Endothelial cell of umbilical vein (primary cell): ENCODE results near the gene RASD1. TPM values are rescaled to one million over a fixed set of nuclear protein-coding genes. Genes with fewer than 3 reads are reported as not detected.

ENCODE experiments used
- BruUV-seq: library from RNA; stranded (reverse); fragments of 400-500 nt; replicated peaks from 2 replicates; lab custom pipeline; 2021; lab: Mats Ljungman, UMichigan
- CTCF ChIA-PET: fragments of 300-600, 350-600 bp; sonication (Branson Sonifier 250); formaldehyde crosslinking; loops from one replicate; lab custom pipeline; 2021; ENCODE audit warnings: antibody characterized with exemption, inconsistent platforms; lab: Charles Lee
- POLR2A ChIA-PET: fragments of 300-600, 350-600 bp; sonication (Branson Sonifier 250); formaldehyde crosslinking; loops from one replicate; lab custom pipeline; 2021; ENCODE audit warnings: antibody characterized with exemption, inconsistent platforms; lab: Charles Lee
- DNase-seq: peaks from one replicate; pipeline ENCODE4 v3.0.0-alpha.2; 2011; ENCODE audit warnings: low read depth, low spot score
- FAIRE-seq: peaks from 2 replicates; lab custom pipeline; 2011; peaks lifted over from hg19 to GRCh38; lab: Jason Lieb, UNC
- H2AFZ ChIP-seq: 2 replicates; pipeline ENCODE4 v1.6.0; 2012; ENCODE audit warnings: low read depth, low read length, control low read depth, inconsistent platforms
- H3K27ac ChIP-seq: 2 replicates; pipeline ENCODE4 v1.5.1; 2011; ENCODE audit warnings: low read depth, mild to moderate bottlenecking, control low read depth, low read length, moderate library complexity; ENCODE audit not compliant: insufficient read depth
- H3K27me3 ChIP-seq, 2 experiments: 2 replicates each; pipeline versions ENCODE4 v1.6.0 to v1.6.1; 2011; ENCODE audit warnings: low read length in 2 of 2, mixed read lengths in 1 of 2; ENCODE audit not compliant: control insufficient read depth in 2 of 2, insufficient read depth in 2 of 2
- H3K36me3 ChIP-seq, 2 experiments: 2 replicates in 1 of 2; 3 replicates in 1 of 2; pipeline ENCODE4 v1.5.1; 2011; ENCODE audit warnings: low read length in 2 of 2, mild to moderate bottlenecking in 1 of 2, moderate library complexity in 1 of 2; ENCODE audit not compliant: control insufficient read depth in 2 of 2, insufficient read depth in 2 of 2; ENCODE audit errors: extremely low read depth in 1 of 2
- H3K4me1 ChIP-seq: 3 replicates; pipeline ENCODE4 v1.5.1; 2011; ENCODE audit warnings: mild to moderate bottlenecking, low read length; ENCODE audit not compliant: control insufficient read depth, insufficient read depth; ENCODE audit errors: extremely low read depth
- H3K4me2 ChIP-seq: 2 replicates; pipeline ENCODE4 v1.6.1; 2011; ENCODE audit warnings: low read length, control low read depth, mixed read lengths; ENCODE audit not compliant: insufficient read depth
- H3K4me3 ChIP-seq, 3 experiments: fragments of 200-600 bp in 1 of 3; sonication (generic), shearing (Covaris generic) in 1 of 3; replicated peaks in 1 of 3; 2 replicates each; pipeline ENCODE4 v1.5.1; 2011 to 2016; ENCODE audit warnings: control low read depth in 3 of 3, low read length in 3 of 3, mild to moderate bottlenecking in 2 of 3, inconsistent platforms in 1 of 3, low read depth in 1 of 3, moderate library complexity in 1 of 3; ENCODE audit not compliant: insufficient read depth in 1 of 3
- H3K79me2 ChIP-seq: 2 replicates; pipeline ENCODE4 v1.6.0; 2012; ENCODE audit warnings: low read length, inconsistent platforms; ENCODE audit not compliant: control insufficient read depth, insufficient read depth
- H3K9ac ChIP-seq: replicated peaks from 2 replicates; pipeline ENCODE3; 2011; ENCODE audit warnings: low read length, control low read depth; ENCODE audit not compliant: insufficient read depth; ENCODE audit errors: extremely low read depth
- H3K9me1 ChIP-seq: replicated peaks from 3 replicates; pipeline ENCODE4 v1.6.0; 2011; ENCODE audit warnings: mild to moderate bottlenecking, low read length; ENCODE audit not compliant: control insufficient read depth, insufficient read depth; ENCODE audit errors: extremely low read depth
- H3K9me3 ChIP-seq: replicated peaks from 2 replicates; pipeline ENCODE4 v1.5.1; 2012; ENCODE audit warnings: low read length, inconsistent platforms; ENCODE audit not compliant: control insufficient read depth, insufficient read depth
- H4K20me1 ChIP-seq: replicated peaks from 2 replicates; pipeline ENCODE3; 2011; ENCODE audit warnings: mild to moderate bottlenecking, low read length; ENCODE audit not compliant: control insufficient read depth, insufficient read depth; ENCODE audit errors: extremely low read depth
- CTCF ChIP-seq, 2 donors: IDR thresholded peaks; 1 replicate in 1 of 2; 2 replicates in 1 of 2; pipeline ENCODE4 v1.5.1; 2011; ENCODE audit warnings: low read length in 2 of 2, mild to moderate bottlenecking in 2 of 2, moderate library complexity in 2 of 2, control low read depth in 1 of 2, inconsistent platforms in 1 of 2, low read depth in 1 of 2; ENCODE audit not compliant: insufficient read depth in 1 of 2; ENCODE audit errors: extremely low read depth in 1 of 2
- EZH2 ChIP-seq: IDR thresholded peaks from 2 replicates; pipeline ENCODE4 v1.6.1; 2012; ENCODE audit warnings: borderline replicate concordance, low read depth, mild to moderate bottlenecking, moderate library complexity, low read length, inconsistent platforms; ENCODE audit not compliant: severe bottlenecking
- FOS ChIP-seq: IDR thresholded peaks from 2 replicates; pipeline ENCODE4 v1.6.1; 2011; ENCODE audit warnings: mild to moderate bottlenecking, low read length, moderate library complexity, borderline replicate concordance; ENCODE audit not compliant: insufficient read depth
- GATA2 ChIP-seq: IDR thresholded peaks from 2 replicates; pipeline ENCODE4 v1.7.0; 2011; ENCODE audit warnings: low read depth, mild to moderate bottlenecking, moderate library complexity, mixed read lengths, low read length; ENCODE audit not compliant: insufficient read length, insufficient read depth
- JUN ChIP-seq: IDR thresholded peaks from 2 replicates; pipeline ENCODE4 v1.6.1; 2011; ENCODE audit warnings: borderline replicate concordance, low read depth; ENCODE audit not compliant: insufficient read length, insufficient read depth
- MAX ChIP-seq: IDR thresholded peaks from 2 replicates; pipeline ENCODE4 v1.6.1; 2011; ENCODE audit not compliant: insufficient read depth, insufficient read length
- MYC ChIP-seq: IDR thresholded peaks from one replicate; pipeline ENCODE4 v1.6.1; 2011; ENCODE audit warnings: mild to moderate bottlenecking, low read depth, low read length
- POLR2A ChIP-seq: IDR thresholded peaks from 2 replicates; pipeline ENCODE4 v1.6.1; 2012; ENCODE audit warnings: low read depth, mild to moderate bottlenecking, control low read depth, low read length
- dilution Hi-C: fragments of 300-500 bp; cut with MboI; formaldehyde crosslinking; loops from one replicate; pipeline ENCODE4 v1.15.0; 2019; ENCODE audit warnings: low sequenced_read_pairs; ENCODE audit not compliant: extremely low pct_ligation_motif_present
- intact Hi-C: fragments of 100-400 bp; cut with micrococcal nuclease; formaldehyde crosslinking; loops from one replicate; pipeline ENCODE4 v1.10.0; 2022
- polyA plus RNA-seq, 4 experiments: library from polyadenylated mRNA; depleted of rRNA in 3 of 4; stranded (reverse) in 3 of 4; unstranded in 1 of 4; fragments of >200 nt; gene quantifications; 2 replicates each; pipeline versions ENCODE4 v1.2.1 to v1.2.3, GENCODE V29; 2011 to 2012; ENCODE audit warnings: missing spikeins in 1 of 4
- total RNA-seq: library from RNA; stranded (reverse); gene quantifications from 2 replicates; pipeline ENCODE4 v1.2.3, GENCODE V29; 2021

The RASD1 gene
- total and polyA plus RNA-seq, 2 donors (not counting 3 experiments of a cell fraction or from before 2014, with no cell fraction given) = 4.2 to 15.7 TPM

GRCh38 chr17:17508019-17508535 lies 11.9 kb upstream of the RASD1 start:
- FAIRE-seq (no peak), DNase-seq (no peak)
- ChIA-PET POLR2A (no interaction called here), CTCF (interaction anchor here (4.0 kb wide), 1 partner anchor 12 kb away, joined by 33 read pairs; the partner anchor contains the start of gene RASD1)
- Histone ChIP-seq H3K36me3 (no peaks in the 10 kb centered on the region), H2AFZ (no peak overlapping the region), H3K4me3 (no peak overlapping the region), H3K27ac (no peak overlapping the region), H3K9me1 (no peaks in the 10 kb centered on the region), H4K20me1 (no peaks in the 10 kb centered on the region), H3K9me3 (no peaks in the 10 kb centered on the region), H3K79me2 (no peaks in the 10 kb centered on the region), H3K27me3 (no peaks in the 10 kb centered on the region), H3K4me1 (no peaks in the 10 kb centered on the region), H3K9ac (no peak overlapping the region), H3K4me2 (no peak overlapping the region)
- TF ChIP-seq GATA2 (no peak), JUN (no peak), CTCF (IDR thresholded peaks at IDR 0.05; ENCODE audit: extremely low read depth in 1 of 2, insufficient read depth in 1 of 2, low read depth in 1 of 2, low read length in 2 of 2) (no peak), FOS (no peak), EZH2 (no peak), MAX (no peak), POLR2A (no peak), MYC (no peak)
- no TSS peak for BruUV-seq
- intact Hi-C loops = no loop called here
- dilution Hi-C loops = no loop called here
